NCI-H2107 (cell line): ENCODE data around the gene INSC.

ENCODE experiments used
- DNase-seq: peaks from one replicate; lab custom pipeline; 2025; lab: John Stamatoyannopoulos, UW

Gene INSC

GRCh38 chr11:15189189-15189588 is 74.5 kb downstream of the INSC start:
- no peak for DNase-seq

GRCh38 chr11:15189641-15190365 is 75.1 kb downstream of the INSC start:
- no peak for DNase-seq

DNA sequence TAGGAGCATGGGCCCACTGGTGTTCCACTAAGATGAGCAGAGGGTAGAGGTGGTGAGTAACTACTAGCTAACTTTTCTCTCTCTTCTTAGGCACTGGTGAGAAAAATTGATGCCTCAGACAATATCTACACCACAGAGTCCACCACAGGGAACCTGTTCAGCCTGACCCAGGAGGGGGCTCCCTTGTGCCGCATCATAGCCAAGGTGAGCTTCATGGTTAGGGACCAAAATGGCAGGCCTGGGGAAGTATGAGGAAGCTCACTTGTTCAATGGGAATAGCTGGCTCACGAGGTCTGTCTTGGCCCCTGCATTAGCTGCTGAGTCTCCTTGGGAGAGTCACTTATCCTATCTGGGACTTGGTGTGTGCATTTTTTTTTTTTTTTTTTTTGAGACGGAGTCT is 75.9 kb downstream of the INSC start:
- DNase-seq = no peak

- DNase-seq = no peak
Observed at GRCh38 chr11:15192005-15192556, 77.4 kb downstream of the INSC start.

- DNase-seq = no peak
Observed at GRCh38 chr11:15194671-15195415, 80.1 kb downstream of the INSC start.

DNA sequence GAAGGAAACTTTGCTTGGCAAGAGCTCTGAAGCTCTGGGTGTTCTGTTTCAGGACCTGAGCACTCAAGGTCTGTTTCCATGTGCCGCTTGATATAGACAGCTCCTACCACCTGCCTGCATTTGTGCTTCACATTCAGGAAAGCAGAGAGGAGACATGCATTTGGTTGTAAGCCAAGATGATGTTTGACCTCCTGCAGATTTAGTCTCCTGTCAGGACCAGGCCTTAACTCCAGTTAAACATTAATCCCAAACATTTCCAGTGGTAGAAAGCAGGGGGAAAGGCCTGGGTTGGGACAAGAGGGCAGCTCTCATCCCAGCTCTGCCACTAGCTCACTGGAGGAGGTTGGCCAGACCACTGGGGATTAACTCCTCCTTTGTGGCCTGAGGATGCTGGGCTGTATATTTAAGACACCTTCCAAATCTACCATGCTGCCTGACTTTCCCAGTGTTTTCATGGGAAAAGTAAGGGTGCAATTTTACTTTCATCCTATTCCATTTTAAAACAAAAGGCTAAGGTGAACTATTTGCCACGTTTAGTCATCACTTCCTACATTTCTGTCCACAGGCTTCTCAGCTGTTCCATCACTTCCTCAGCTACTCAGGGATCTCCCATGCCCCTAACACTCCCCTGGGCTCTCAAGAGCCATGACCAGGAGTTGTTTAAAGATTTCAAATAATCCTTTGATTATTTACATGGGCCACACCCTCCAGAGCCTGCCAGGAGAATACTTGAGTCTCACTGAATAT is 80.9 kb downstream of the INSC start:
- no peak for DNase-seq

GRCh38 chr11:15196704-15197103 is 82.0 kb downstream of the INSC start:
- no peak for DNase-seq

DNA sequence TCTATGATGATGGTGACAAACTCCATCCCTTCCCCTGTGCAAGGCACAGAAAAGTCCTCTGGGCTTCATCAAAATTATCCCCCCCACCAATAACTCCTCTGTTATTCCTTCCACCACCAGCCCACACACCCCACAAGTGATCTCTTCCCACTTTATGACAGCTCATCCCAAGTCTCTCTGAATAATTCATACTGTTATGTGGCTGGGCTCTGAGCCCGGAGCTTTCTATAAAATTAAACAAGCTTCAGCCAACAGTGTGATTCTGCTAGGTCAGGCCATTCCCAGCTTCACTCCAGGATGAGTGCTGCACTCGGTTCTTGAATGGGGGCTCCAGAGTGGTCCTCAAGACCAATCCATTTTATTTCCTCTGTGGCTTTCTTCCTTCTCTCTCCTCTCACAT is 83.0 kb downstream of the INSC start:
- no peak for DNase-seq

DNA sequence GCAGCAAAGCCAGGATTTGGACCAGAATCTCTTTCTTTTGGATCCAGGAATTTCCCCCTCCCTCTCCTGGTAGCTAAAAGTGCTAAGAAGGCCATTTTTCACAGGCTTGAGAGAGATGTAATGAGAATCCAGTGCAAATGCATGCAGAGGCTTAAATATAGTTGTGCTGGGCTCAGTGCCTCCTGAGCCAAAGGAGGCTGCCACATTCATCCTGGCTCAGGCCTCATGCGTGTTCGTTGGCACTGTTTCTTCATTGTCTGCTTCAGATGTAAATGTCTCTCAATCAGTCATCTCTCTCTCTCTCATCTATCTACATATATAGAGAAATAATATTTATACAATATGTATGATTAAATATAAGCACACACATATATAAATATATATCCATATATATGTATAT is 83.6 kb downstream of the INSC start:
- no peak for DNase-seq

DNA sequence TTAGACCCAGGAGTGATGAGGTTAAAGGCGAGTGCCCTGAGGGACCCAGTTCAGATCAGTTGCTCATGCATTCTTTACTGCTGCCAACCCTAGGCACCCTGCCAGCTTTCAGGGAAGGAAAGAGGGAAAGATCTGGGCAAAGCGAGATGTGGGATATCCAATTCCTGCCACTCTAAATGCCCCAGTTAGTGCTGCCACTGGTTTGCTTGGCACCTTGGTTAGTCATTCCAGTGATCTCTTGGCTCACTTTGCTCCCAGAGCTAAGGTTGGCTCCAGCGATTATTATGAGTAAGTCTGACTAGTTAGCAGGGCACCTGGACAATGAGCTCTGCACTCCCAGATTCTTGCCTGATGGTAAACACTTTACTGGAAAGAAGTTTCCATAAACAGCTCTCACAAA is 85.0 kb downstream of the INSC start:
- no peak for DNase-seq

DNA sequence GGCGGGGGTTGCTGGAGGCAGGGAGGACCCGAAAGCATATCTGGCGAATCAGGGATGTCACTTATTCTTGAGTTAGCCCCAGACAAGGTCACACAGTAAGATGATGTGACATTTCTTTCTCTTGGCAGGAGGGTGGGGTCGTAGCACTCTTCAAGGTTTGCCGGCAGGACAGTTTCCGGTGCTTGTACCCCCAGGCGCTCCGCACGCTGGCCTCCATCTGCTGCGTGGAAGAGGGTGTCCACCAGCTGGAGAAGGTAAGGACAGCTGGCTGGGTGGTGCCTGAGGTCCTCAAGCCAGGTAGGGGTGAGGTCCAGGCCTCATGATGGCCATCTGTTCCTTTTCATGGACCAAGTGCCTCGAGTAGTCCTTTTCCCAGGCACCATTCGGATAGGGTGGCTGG is 86.0 kb downstream of the INSC start:
- DNase-seq = no peak

DNA sequence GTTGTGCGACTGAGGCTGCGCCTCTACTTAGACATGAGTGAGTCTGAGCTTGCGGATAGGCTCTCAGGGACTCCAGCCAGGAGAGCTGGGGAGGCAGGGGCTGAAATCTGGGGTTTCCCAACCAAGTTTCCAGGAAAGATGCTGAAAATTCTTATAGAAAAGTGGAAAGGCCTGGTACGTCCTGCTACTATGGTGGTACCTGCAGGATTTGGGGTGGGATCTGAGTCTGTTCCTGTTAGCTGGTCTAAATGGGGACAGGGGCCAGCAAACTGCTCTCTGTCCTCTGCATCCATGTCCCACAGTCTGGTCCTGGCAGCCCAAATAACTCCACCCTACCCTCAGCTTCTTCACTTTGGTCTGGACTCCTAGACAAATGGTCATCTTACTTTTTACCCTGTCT is 86.9 kb downstream of the INSC start:
- DNase-seq = no peak

GRCh38 chr11:15202626-15203025 is 87.9 kb downstream of the INSC start:
- DNase-seq = no peak

- DNase-seq = no peak
Observed at GRCh38 chr11:15204711-15205110, 90.0 kb downstream of the INSC start.

- DNase-seq = no peak
Observed at GRCh38 chr11:15206791-15207190, 92.1 kb downstream of the INSC start.

- peak; percentile 78 for DNase-seq
Observed at GRCh38 chr11:15208378-15209222, 93.9 kb downstream of the INSC start.

GRCh38 chr11:15212876-15213275 is 98.2 kb downstream of the INSC start:
- no peak for DNase-seq

- no peak for DNase-seq
Observed at GRCh38 chr11:15213471-15214231, 98.9 kb downstream of the INSC start.

DNA sequence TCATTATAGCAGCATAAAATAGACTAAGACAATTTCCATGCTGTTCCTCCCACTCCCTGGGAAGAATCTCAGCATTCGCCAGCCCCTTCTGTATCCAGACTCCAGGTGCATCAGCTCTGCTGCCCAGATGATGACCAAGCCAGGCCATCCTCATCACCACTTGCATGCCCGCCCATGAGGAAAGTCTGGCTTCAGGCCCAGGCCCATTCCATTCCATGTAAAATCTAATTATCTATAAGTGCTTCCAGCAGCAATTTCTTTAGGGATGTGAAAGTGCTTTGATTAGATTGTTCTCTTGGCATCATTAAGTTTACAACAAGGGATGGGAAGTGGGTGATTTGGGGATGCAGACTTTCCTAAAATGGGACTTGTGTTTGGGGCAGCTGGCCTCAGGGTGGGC is 100.3 kb downstream of the INSC start:
- DNase-seq = no peak

- no peak for DNase-seq
Observed at GRCh38 chr11:15216678-15217077, 102.0 kb downstream of the INSC start.

DNA sequence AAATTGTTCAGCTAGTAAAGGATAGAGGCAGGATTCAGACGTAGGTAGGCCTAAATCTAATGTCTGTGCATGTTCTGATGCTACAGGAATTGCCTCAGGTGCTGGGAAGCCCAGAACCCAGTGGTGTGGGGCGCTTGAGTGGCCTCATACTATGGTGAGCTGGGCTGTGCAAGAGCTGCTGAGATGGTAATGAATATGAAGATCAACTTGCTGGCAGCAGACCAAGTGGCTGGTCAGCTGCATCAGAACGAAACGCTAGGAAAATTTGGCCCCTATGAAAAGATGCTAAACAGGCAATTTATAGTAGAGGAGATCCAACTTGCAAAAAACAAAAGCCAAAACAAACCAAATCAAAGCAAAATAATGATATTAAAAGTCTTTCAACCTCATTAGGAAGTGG is 102.7 kb downstream of the INSC start:
- DNase-seq = no peak
